GM12878 (cell line): ENCODE measurements around the gene ZNF214. TPM values are rescaled to one million over a fixed set of nuclear protein-coding genes. Genes with fewer than 3 reads are reported as not detected.

ENCODE experiments used
- ATAC-seq: fragments of 200-7000 bp; cut with Tn5 transposase; 3 replicates; pipeline ENCODE4 v1.9.1; 2020; ENCODE audit warnings: mild to moderate bottlenecking, moderate library complexity
- BruUV-seq: library from RNA; stranded (reverse); fragments of 400-500 nt; replicated peaks from 2 replicates; lab custom pipeline; 2021; lab: Mats Ljungman, UMichigan
- CTCF ChIA-PET: fragments of 300-600 bp; sonication (Branson Sonifier 250); formaldehyde crosslinking; extraction: SDS; loops from one replicate; lab custom pipeline; 2021; ENCODE audit warnings: inconsistent platforms; lab: Yijun Ruan, JAX
- POLR2A ChIA-PET: fragments of 350-600 bp; formaldehyde crosslinking; extraction: SDS; loops from one replicate; lab custom pipeline; 2021; ENCODE audit warnings: inconsistent platforms; lab: Charles Lee
- RAD21 ChIA-PET: fragments of 300-600 bp; sonication (Branson Sonifier 250); formaldehyde crosslinking; loops from one replicate; lab custom pipeline; 2023; ENCODE audit warnings: antibody characterized with exemption; ENCODE audit not compliant: unreplicated experiment; lab: Charles Lee
- SMC1A ChIA-PET: fragments of 300-600 bp; sonication (Branson Sonifier 250); formaldehyde crosslinking; loops from one replicate; lab custom pipeline; 2023; ENCODE audit not compliant: unreplicated experiment, uncharacterized antibody; lab: Charles Lee
- DNase-seq: peaks from one replicate; pipeline ENCODE4 v3.0.0-alpha.2; 2011; ENCODE audit warnings: low read depth, low spot score
- FAIRE-seq: peaks from 3 replicates; lab custom pipeline; 2011; peaks lifted over from hg19 to GRCh38; lab: Jason Lieb, UNC
- H2AFZ ChIP-seq: 2 replicates; pipeline ENCODE4 v1.6.0; 2011; ENCODE audit warnings: low read depth, low read length, control low read depth; ENCODE audit not compliant: control insufficient read depth
- H3K27ac ChIP-seq: 2 replicates; pipeline ENCODE4 v1.5.1; 2011; ENCODE audit warnings: control low read depth; ENCODE audit not compliant: control insufficient read depth, insufficient read depth
- H3K27me3 ChIP-seq, 2 experiments: replicated peaks in 1 of 2; 2 replicates each; pipeline versions ENCODE4 v1.6.0 to v1.6.1; 2011; ENCODE audit warnings: low read length in 1 of 2; ENCODE audit not compliant: control insufficient read depth in 2 of 2, insufficient read depth in 2 of 2
- H3K36me3 ChIP-seq, 2 experiments: 2 replicates each; pipeline ENCODE4 v1.5.1; 2011; ENCODE audit warnings: low read length in 1 of 2; ENCODE audit not compliant: control insufficient read depth in 2 of 2, insufficient read depth in 2 of 2
- H3K4me1 ChIP-seq: 2 replicates; pipeline ENCODE4 v1.6.1; 2011; ENCODE audit warnings: mild to moderate bottlenecking, low read length, moderate library complexity, mixed read lengths; ENCODE audit not compliant: control insufficient read depth, insufficient read depth
- H3K4me2 ChIP-seq: 2 replicates; pipeline ENCODE4 v1.6.0; 2011; ENCODE audit warnings: control low read depth; ENCODE audit not compliant: control insufficient read depth, insufficient read depth
- H3K4me3 ChIP-seq: fragments of 200-600 bp; sonication (generic); 2 replicates; pipeline ENCODE4 v1.5.1; 2016
- H3K79me2 ChIP-seq: 2 replicates; pipeline ENCODE4 v1.6.0; 2011; ENCODE audit warnings: low read length; ENCODE audit not compliant: control insufficient read depth, insufficient read depth
- H3K9ac ChIP-seq: 2 replicates; pipeline ENCODE4 v1.8.0; 2011; ENCODE audit warnings: low read length, control low read depth, mixed read lengths; ENCODE audit not compliant: control insufficient read depth, insufficient read depth
- H3K9me3 ChIP-seq: replicated peaks from 3 replicates; pipeline ENCODE4 v1.5.1; 2011; ENCODE audit warnings: mild to moderate bottlenecking, low read length; ENCODE audit not compliant: control insufficient read depth, insufficient read depth
- H4K20me1 ChIP-seq: 2 replicates; pipeline ENCODE4 v1.6.0; 2011; ENCODE audit not compliant: control insufficient read depth, insufficient read depth
- BMI1 ChIP-seq: fragments of 450-650 bp; IDR thresholded peaks from 2 replicates; pipeline ENCODE4 v1.6.1; 2016; ENCODE audit warnings: mild to moderate bottlenecking, moderate library complexity, borderline replicate concordance
- HCFC1 ChIP-seq: fragments of 150-350 bp; IDR thresholded peaks from 2 replicates; pipeline ENCODE4 v1.6.1; 2014; ENCODE audit warnings: low read length
- NFIC ChIP-seq: IDR thresholded peaks from 2 replicates; pipeline ENCODE4 v1.6.1; 2012; ENCODE audit warnings: low read depth, mild to moderate bottlenecking, inconsistent platforms, low read length, moderate library complexity
- NFYA ChIP-seq: IDR thresholded peaks from 2 replicates; pipeline ENCODE4 v1.6.1; 2011; ENCODE audit warnings: low read depth, mild to moderate bottlenecking, low read length, improper control_type of control experiment, borderline replicate concordance
- NFYB ChIP-seq: IDR thresholded peaks from 2 replicates; pipeline ENCODE4 v1.6.1; 2011; ENCODE audit warnings: low read depth, mild to moderate bottlenecking, low read length, improper control_type of control experiment, moderate library complexity; ENCODE audit not compliant: insufficient read depth
- NR2C2 ChIP-seq: IDR thresholded peaks from 2 replicates; pipeline ENCODE4 v1.6.1; 2011; ENCODE audit warnings: borderline replicate concordance, low read depth; ENCODE audit not compliant: control insufficient read depth, insufficient read length
- RCOR1 ChIP-seq: conservative IDR thresholded peaks from 2 replicates; pipeline ENCODE4 v1.6.1; 2012; ENCODE audit warnings: low read depth, low read length, improper control_type of control experiment
- RFX5 ChIP-seq: IDR thresholded peaks from 2 replicates; pipeline ENCODE4 v1.6.1; 2011; ENCODE audit warnings: low read depth, low read length, improper control_type of control experiment
- SIX5 ChIP-seq: IDR thresholded peaks from 2 replicates; pipeline ENCODE4 v1.6.1; 2011; ENCODE audit warnings: mild to moderate bottlenecking, low read depth, low read length, moderate library complexity; ENCODE audit not compliant: severe bottlenecking
- SMAD5 ChIP-seq: IDR thresholded peaks from 2 replicates; pipeline ENCODE4 v1.6.1; 2016; ENCODE audit warnings: antibody characterized with exemption, low read depth
- SREBF2 ChIP-seq: IDR thresholded peaks from 2 replicates; pipeline ENCODE4 v1.6.1; 2012; ENCODE audit warnings: mild to moderate bottlenecking, low read length
- ZBTB40 ChIP-seq: fragments of 450-650 bp; IDR thresholded peaks from 2 replicates; pipeline ENCODE4 v1.6.1; 2016; ENCODE audit warnings: mild to moderate bottlenecking, moderate library complexity, borderline replicate concordance
- ZZZ3 ChIP-seq: IDR thresholded peaks from 2 replicates; pipeline ENCODE4 v1.6.1; 2011; ENCODE audit warnings: low read depth; ENCODE audit not compliant: control insufficient read depth, insufficient read length
- WGBS: methylation state at CpG from one replicate; pipeline ENCODE4 v1.1.6; 2016; ENCODE audit warnings: low lambda C conversion rate; ENCODE audit not compliant: insufficient replicate concordance, insufficient coverage; ENCODE audit errors: missing lambda C conversion rate; 5-methylcytosine and 5-hydroxymethylcytosine counted together
- in situ Hi-C: fragments of 300-500 bp; cut with MboI; formaldehyde crosslinking; loops from 9 replicates; pipeline ENCODE4 v1.14.3; 2018; ENCODE audit warnings: mixed read lengths
- intact Hi-C: fragments of 100-400 bp; cut with micrococcal nuclease; formaldehyde crosslinking; loops from one replicate; pipeline ENCODE4 v1.14.2; 2022; ENCODE audit not compliant: unreplicated experiment
- polyA plus RNA-seq, 11 experiments: library from polyadenylated mRNA; depleted of rRNA in 4 of 11; unstranded in 6 of 11; stranded (reverse) in 5 of 11; fragments of >200 nt; fragmentation: Nextera tagmentation in 4 of 11; fragmentation: Illumina TruSeq in 1 of 11; extraction: Ambion mirVana in 4 of 11; extraction: Trizol in 1 of 11; gene quantifications; 1 replicate in 1 of 11; 2 replicates in 10 of 11; pipeline versions ENCODE4 v1.2.1 to v1.2.3, GENCODE V29; 2011 to 2016; ENCODE audit warnings: inconsistent platforms in 2 of 11, missing spikeins in 2 of 11, low read depth in 1 of 11
- total RNA-seq, 4 experiments: library from RNA; depleted of rRNA in 3 of 4; stranded (reverse); fragments of >200 nt in 3 of 4; fragmentation: Illumina TruSeq in 1 of 4; extraction: Trizol in 1 of 4; gene quantifications; 2 replicates each; pipeline versions ENCODE4 v1.2.1 to v1.2.3, GENCODE V29; 2013 to 2021
- TF ChIP-seq, protein P1 (sequence below): fragments of 450-650 bp; IDR thresholded peaks from 2 replicates; pipeline ENCODE4 v1.6.1; 2016; ENCODE audit warnings: mild to moderate bottlenecking

The ZNF214 gene
- total and polyA plus RNA-seq, 10 of the 15 experiments (the other 5 are each of a cell fraction or from before 2014, with no cell fraction given): 0.18 TPM; not detected in 9

DNA sequence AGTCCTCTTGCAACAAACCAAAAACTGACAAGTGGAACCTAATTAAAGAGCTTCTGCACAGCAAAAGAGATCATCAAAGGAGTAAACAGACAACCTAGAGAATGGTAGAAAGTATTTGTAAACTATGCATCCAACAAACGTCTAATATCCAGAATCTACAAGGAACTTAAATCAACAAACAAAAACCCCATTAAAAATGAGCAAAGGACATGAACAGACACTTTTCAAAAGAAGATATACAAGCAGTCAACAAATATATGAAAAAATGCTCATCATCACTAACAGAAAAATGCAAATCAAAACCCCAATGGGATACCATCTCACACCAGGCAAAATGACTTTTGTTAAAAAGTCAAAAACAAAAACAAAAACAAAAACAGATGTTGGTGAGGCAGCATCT, 33.7 kb downstream of the ZNF214 start:
- Histone ChIP-seq H3K9me3 (no peaks in the 10 kb centered on the region), H2AFZ (no peak overlapping the region), H3K27ac (no peak overlapping the region), H3K27me3 (no peaks in the 10 kb centered on the region), H3K36me3 (no peaks in the 10 kb centered on the region), H3K4me2 (no peak overlapping the region), H3K79me2 (no peaks in the 10 kb centered on the region), H4K20me1 (no peaks in the 10 kb centered on the region), H3K9ac (no peak overlapping the region), H3K4me3 (no peak overlapping the region), H3K4me1 (no peaks in the 10 kb centered on the region)
- in situ Hi-C loops (no loop called here), intact Hi-C loops (no loop called here)
- no peak for FAIRE-seq
- ATAC-seq: no peak
- no TSS peak for BruUV-seq
- SMC1A ChIA-PET: no interaction called here
- CTCF ChIA-PET: no interaction called here
- TF ChIP-seq NR2C2 (no peak), NFYB (no peak)
- TF ChIP-seq, protein P1, sequence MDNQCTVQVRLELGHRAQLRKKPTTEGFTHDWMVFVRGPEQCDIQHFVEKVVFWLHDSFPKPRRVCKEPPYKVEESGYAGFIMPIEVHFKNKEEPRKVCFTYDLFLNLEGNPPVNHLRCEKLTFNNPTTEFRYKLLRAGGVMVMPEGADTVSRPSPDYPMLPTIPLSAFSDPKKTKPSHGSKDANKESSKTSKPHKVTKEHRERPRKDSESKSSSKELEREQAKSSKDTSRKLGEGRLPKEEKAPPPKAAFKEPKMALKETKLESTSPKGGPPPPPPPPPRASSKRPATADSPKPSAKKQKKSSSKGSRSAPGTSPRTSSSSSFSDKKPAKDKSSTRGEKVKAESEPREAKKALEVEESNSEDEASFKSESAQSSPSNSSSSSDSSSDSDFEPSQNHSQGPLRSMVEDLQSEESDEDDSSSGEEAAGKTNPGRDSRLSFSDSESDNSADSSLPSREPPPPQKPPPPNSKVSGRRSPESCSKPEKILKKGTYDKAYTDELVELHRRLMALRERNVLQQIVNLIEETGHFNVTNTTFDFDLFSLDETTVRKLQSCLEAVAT: no peak
- no peak for DNase-seq
- POLR2A ChIA-PET: no interaction called here
- RAD21 ChIA-PET: no interaction called here
- 65% methylated on average over 1 of the region's 1 CpG for WGBS

DNA sequence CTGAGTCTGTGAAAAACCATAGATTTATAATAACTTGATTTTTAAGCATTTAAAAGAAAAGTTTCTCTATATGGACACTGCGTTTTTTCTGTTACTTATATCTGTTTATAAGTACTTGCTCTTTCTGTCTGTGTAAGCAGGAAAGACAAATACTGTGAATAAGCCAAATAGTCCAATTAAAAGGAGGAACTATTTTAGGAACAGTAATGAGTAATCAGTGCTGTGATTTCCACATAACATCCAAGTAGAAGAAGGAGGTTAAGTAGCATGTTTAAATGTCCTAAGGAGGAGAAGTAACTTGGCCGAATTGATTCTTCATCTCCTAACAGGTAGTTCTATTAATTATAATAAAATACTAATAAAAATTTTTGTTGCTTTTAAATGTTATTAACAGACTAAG, 40.8 kb downstream of the ZNF214 start:
- Histone ChIP-seq H3K4me1 (no peaks in the 10 kb centered on the region), H3K9me3 (no peaks in the 10 kb centered on the region), H3K4me3 (no peak overlapping the region), H3K9ac (no peak overlapping the region), H3K4me2 (no peak overlapping the region), H3K27ac (no peak overlapping the region), H4K20me1 (no peaks in the 10 kb centered on the region), H2AFZ (no peak overlapping the region), H3K27me3 (no peaks in the 10 kb centered on the region), H3K79me2 (no peaks in the 10 kb centered on the region), H3K36me3 (no peaks in the 10 kb centered on the region)
- in situ Hi-C loops (no loop called here), intact Hi-C loops (no loop called here)
- no peak for DNase-seq
- POLR2A ChIA-PET: no interaction called here
- RAD21 ChIA-PET: no interaction called here
- no peak for ATAC-seq
- FAIRE-seq: no peak
- no TSS peak for BruUV-seq
- CTCF ChIA-PET: interaction anchor here (1.3 kb wide), 1 partner anchor 16 kb away, joined by 5 read pairs; no protein-coding TSS in a partner anchor
- SMC1A ChIA-PET: interaction anchor here (1.3 kb wide), 1 partner anchor 10 kb away, joined by 5 read pairs; no protein-coding TSS in a partner anchor
- WGBS: 63% methylated on average over 2 of the region's 2 CpGs
- TF ChIP-seq BMI1: no peak
- no peak for TF ChIP-seq NFYA
- no peak for TF ChIP-seq SMAD5
- TF ChIP-seq ZBTB40: no peak
- no peak for TF ChIP-seq SREBF2
- no peak for TF ChIP-seq RCOR1
- no peak for TF ChIP-seq SIX5
- no peak for TF ChIP-seq ZZZ3
- no peak for TF ChIP-seq NFIC
- no peak for TF ChIP-seq HCFC1
- TF ChIP-seq RFX5: no peak
